GM21390 (cell line): ENCODE measurements around the gene RCBTB1.
"Not testable (repeated sequence)": the region's sequence is repeated elsewhere in the genome, so short reads cannot be mapped to it uniquely, and the experiment has no call there.

Experiments used
- ATAC-seq: cut with Tn5 transposase; IDR thresholded peaks from one replicate; pipeline ENCODE4 v1.9.1; 2021; ENCODE audit not compliant: unreplicated experiment

The RCBTB1 gene

GRCh38 chr13:49585220-49586157 lies at the start of gene RCBTB1:
Gene RCBTB1 (minus strand): TSS chr13:49585558. CDS start chr13:49567279, 18,279 bp downstream.
- peak; percentile 89 for ATAC-seq

- ATAC-seq, result no peak
Measured at GRCh38 chr13:49633710-49634109, 48.4 kb upstream of the RCBTB1 start.

GRCh38 chr13:49632156-49632555 lies 46.8 kb upstream of the RCBTB1 start:
- no peak for ATAC-seq

- ATAC-seq, result no peak
Measured at GRCh38 chr13:49630580-49630979, 45.2 kb upstream of the RCBTB1 start.

GRCh38 chr13:49629947-49630346 lies 44.6 kb upstream of the RCBTB1 start:
- ATAC-seq, result no peak

- no peak for ATAC-seq
Measured at GRCh38 chr13:49629196-49629938, 44.0 kb upstream of the RCBTB1 start.

- peak; percentile 94 for ATAC-seq
Measured at GRCh38 chr13:49627831-49628652, 42.7 kb upstream of the RCBTB1 start, which contains the start of gene ARL11. Gene ARL11 (plus strand): TSS chr13:49628507. CDS start chr13:49630448, 1,941 bp downstream.

- no peak for ATAC-seq
Measured at GRCh38 chr13:49625392-49626079, 40.2 kb upstream of the RCBTB1 start.

- ATAC-seq, result no peak
Measured at GRCh38 chr13:49624229-49624628, 38.9 kb upstream of the RCBTB1 start.

GRCh38 chr13:49622174-49622946 lies 37.0 kb upstream of the RCBTB1 start:
- ATAC-seq, result no peak

- ATAC-seq, result peak; percentile 93
Measured at GRCh38 chr13:49620170-49620621, 34.8 kb upstream of the RCBTB1 start.

GRCh38 chr13:49616676-49617065 lies 31.3 kb upstream of the RCBTB1 start:
- ATAC-seq, result no peak

GRCh38 chr13:49615836-49616675 lies 30.7 kb upstream of the RCBTB1 start:
- no peak for ATAC-seq

GRCh38 chr13:49612042-49612441 lies 26.7 kb upstream of the RCBTB1 start:
- ATAC-seq, result not testable (repeated sequence)

- ATAC-seq, result no peak
Measured at GRCh38 chr13:49610176-49610575, 24.8 kb upstream of the RCBTB1 start.

GRCh38 chr13:49608651-49609331 lies 23.4 kb upstream of the RCBTB1 start:
- no peak for ATAC-seq

- no peak for ATAC-seq
Measured at GRCh38 chr13:49607761-49608160, 22.4 kb upstream of the RCBTB1 start.
